HG02973 (cell line): ENCODE measurements around the gene GPR6.

Experiments
- ATAC-seq: cut with Tn5 transposase; IDR thresholded peaks from one replicate; pipeline ENCODE4 v1.9.1; 2021; ENCODE audit warnings: moderate library complexity; ENCODE audit not compliant: unreplicated experiment

The GPR6 gene

GRCh38 chr6:109998159-109998785, 20.2 kb downstream of the GPR6 start:
- no peak for ATAC-seq

GRCh38 chr6:109999740-110000139, 21.6 kb downstream of the GPR6 start:
- ATAC-seq = no peak

- ATAC-seq = no peak
Observed at GRCh38 chr6:110002676-110003075, 24.6 kb downstream of the GPR6 start.

- no peak for ATAC-seq
Observed at GRCh38 chr6:110013386-110013785, 35.3 kb downstream of the GPR6 start.

- ATAC-seq = no peak
Observed at GRCh38 chr6:110015206-110015605, 37.1 kb downstream of the GPR6 start.

- no peak for ATAC-seq
Observed at GRCh38 chr6:110017306-110017705, 39.2 kb downstream of the GPR6 start.

- no peak for ATAC-seq
Observed at GRCh38 chr6:110017946-110018345, 39.8 kb downstream of the GPR6 start.

- ATAC-seq = no peak
Observed at GRCh38 chr6:110018486-110018885, 40.4 kb downstream of the GPR6 start.

- no peak for ATAC-seq
Observed at GRCh38 chr6:110020888-110021287, 42.8 kb downstream of the GPR6 start.

- ATAC-seq = no peak
Observed at GRCh38 chr6:110029144-110029543, 51.0 kb downstream of the GPR6 start.
